K562 (cell line): Measurements from ENCODE around the gene DLX3. TPM values are rescaled to one million over a fixed set of nuclear protein-coding genes. Genes with fewer than 3 reads are reported as not detected.

Source experiments
- ATAC-seq: fragments of 200-7000 bp; cut with Tn5 transposase; 3 replicates; pipeline ENCODE4 v1.9.1; 2020; ENCODE audit warnings: moderate library complexity
- BruUV-seq: library from RNA; stranded (reverse); fragments of 400-500 nt; replicated peaks from 2 replicates; lab custom pipeline; 2021; lab: Mats Ljungman, UMichigan
- CTCF ChIA-PET: fragments of 300-600 bp; formaldehyde crosslinking; extraction: SDS; loops from one replicate; lab custom pipeline; 2021; ENCODE audit warnings: low intra/inter-chr PET ratio; lab: Yijun Ruan, JAX
- POLR2A ChIA-PET: fragments of 300-600, 350-650 bp; sonication (Branson Sonifier 250); formaldehyde crosslinking; extraction: SDS; loops from one replicate; lab custom pipeline; 2021; ENCODE audit warnings: antibody characterized with exemption, inconsistent platforms; lab: Yijun Ruan, JAX
- DNase-seq, 4 experiments: peaks; one replicate each; pipeline versions ENCODE4 v3.0.0 to v3.0.0-alpha.2; 2011 to 2018; ENCODE audit warnings: low spot score in 3 of 4, mixed read lengths in 3 of 4; ENCODE audit errors: extremely low read depth in 1 of 4
- FAIRE-seq: peaks from 2 replicates; lab custom pipeline; 2011; peaks lifted over from hg19 to GRCh38; lab: Jason Lieb, UNC
- H2AFZ ChIP-seq: 2 replicates; pipeline ENCODE4 v1.6.0; 2011; ENCODE audit warnings: low read depth, low read length, control low read depth, inconsistent platforms
- H3K27ac ChIP-seq: fragments of 200-600 bp; 3 replicates; pipeline ENCODE4 v1.8.0; 2011; ENCODE audit warnings: low read depth, mild to moderate bottlenecking, control low read depth, inconsistent platforms, low read length, moderate library complexity, mixed read lengths; ENCODE audit errors: extremely low read depth
- H3K27me3 ChIP-seq, 2 experiments: fragments of 300-600 bp in 1 of 2; 2 replicates in 1 of 2; 3 replicates in 1 of 2; pipeline versions ENCODE4 v1.6.0 to v1.8.0; 2011; ENCODE audit warnings: inconsistent platforms in 2 of 2, low read length in 2 of 2, mild to moderate bottlenecking in 1 of 2, mixed read lengths in 1 of 2, moderate library complexity in 1 of 2; ENCODE audit not compliant: control insufficient read depth in 2 of 2, insufficient read depth in 2 of 2
- H3K36me3 ChIP-seq: fragments of 300-600 bp; 3 replicates; pipeline ENCODE4 v1.8.0; 2011; ENCODE audit warnings: mild to moderate bottlenecking, low read length, inconsistent platforms; ENCODE audit not compliant: control insufficient read depth, insufficient read depth
- H3K4me1 ChIP-seq, 2 experiments: fragments of 200-600 bp in 1 of 2; replicated peaks in 1 of 2; 2 replicates in 1 of 2; 3 replicates in 1 of 2; pipeline versions ENCODE4 v1.5.1 to v1.8.0; 2011; ENCODE audit warnings: inconsistent platforms in 2 of 2, low read length in 2 of 2, mild to moderate bottlenecking in 1 of 2, mixed read lengths in 1 of 2, moderate library complexity in 1 of 2; ENCODE audit not compliant: control insufficient read depth in 2 of 2, insufficient read depth in 2 of 2
- H3K4me2 ChIP-seq: 2 replicates; pipeline ENCODE4 v1.6.1; 2011; ENCODE audit warnings: low read length, control low read depth, inconsistent platforms, mixed read lengths; ENCODE audit not compliant: insufficient read depth
- H3K4me3 ChIP-seq: fragments of 200-600 bp; sonication (generic), shearing (Covaris generic); 2 replicates; pipeline ENCODE4 v1.5.1; 2016; ENCODE audit warnings: control low read depth, inconsistent platforms
- H3K79me2 ChIP-seq: fragments of 200-600 bp; 3 replicates; pipeline ENCODE4 v1.8.0; 2011; ENCODE audit warnings: low read length, inconsistent platforms; ENCODE audit not compliant: control insufficient read depth, insufficient read depth
- H3K9ac ChIP-seq, 2 experiments: 2 replicates each; pipeline versions ENCODE4 v1.6.0 to v1.6.1; 2011; ENCODE audit warnings: low read depth in 2 of 2, low read length in 2 of 2, control low read depth in 1 of 2, inconsistent platforms in 1 of 2, mild to moderate bottlenecking in 1 of 2, mixed read lengths in 1 of 2; ENCODE audit not compliant: insufficient read depth in 1 of 2
- H3K9me1 ChIP-seq: one replicate; pipeline ENCODE4 v1.6.0; 2011; ENCODE audit warnings: inconsistent platforms, mild to moderate bottlenecking, low read length, moderate library complexity; ENCODE audit not compliant: control insufficient read depth, insufficient read depth
- H3K9me3 ChIP-seq: replicated peaks from 2 replicates; pipeline ENCODE4 v1.5.1; 2011; ENCODE audit warnings: low read depth, low read length, inconsistent platforms; ENCODE audit not compliant: control insufficient read depth, insufficient read depth
- H4K20me1 ChIP-seq: replicated peaks from 2 replicates; pipeline ENCODE4 v1.6.1; 2011; ENCODE audit warnings: low read length, inconsistent platforms, mixed read lengths; ENCODE audit not compliant: control insufficient read depth, insufficient read depth
- CBFA2T2 ChIP-seq: fragments of 450-650 bp; conservative IDR thresholded peaks from 2 replicates; pipeline ENCODE4 v1.6.1; 2017; ENCODE audit warnings: mild to moderate bottlenecking
- EGR1 ChIP-seq: fragments of 450-650 bp; conservative IDR thresholded peaks from 2 replicates; pipeline ENCODE4 v1.6.1; 2017; ENCODE audit warnings: mild to moderate bottlenecking
- GATAD2A ChIP-seq: fragments of 450-650 bp; IDR thresholded peaks from 2 replicates; pipeline ENCODE4 v1.6.1; 2017
- HNRNPUL1 ChIP-seq: fragments of 200-400 bp; formaldehyde crosslinking; IDR thresholded peaks from 2 replicates; pipeline ENCODE4 v1.6.1; 2017; ENCODE audit warnings: low read length
- IFI16 ChIP-seq: fragments of 250-450 bp; sonication (Bioruptor Pico); IDR thresholded peaks from 2 replicates; pipeline ENCODE4 v2.1.2; 2022; ENCODE audit warnings: mild to moderate bottlenecking, inconsistent platforms
- NEUROD1 ChIP-seq: fragments of 150-350 bp; IDR thresholded peaks from 2 replicates; pipeline ENCODE4 v1.6.1; 2014; ENCODE audit warnings: borderline replicate concordance, low read length, low read depth; ENCODE audit not compliant: partially characterized antibody
- NFIC ChIP-seq: fragments of 450-650 bp; IDR thresholded peaks from 2 replicates; pipeline ENCODE4 v1.6.1; 2017; ENCODE audit warnings: mild to moderate bottlenecking, inconsistent platforms
- POLR2A ChIP-seq: fragments of 450-650 bp; conservative IDR thresholded peaks from 2 replicates; pipeline ENCODE4 v1.6.1; 2016
- PRDM10 ChIP-seq: fragments of 450-650 bp; IDR thresholded peaks from 2 replicates; pipeline ENCODE4 v1.6.1; 2018; ENCODE audit not compliant: partially characterized antibody
- RB1 ChIP-seq: fragments of 450-650 bp; IDR thresholded peaks from 2 replicates; pipeline ENCODE4 v1.6.1; 2017; ENCODE audit warnings: low read depth, mild to moderate bottlenecking
- SRF ChIP-seq, 2 experiments: fragments of 250-450, 450-650 bp in 1 of 2; sonication (Bioruptor Pico) in 1 of 2; sonication (generic) in 1 of 2; formaldehyde crosslinking; IDR thresholded peaks; 2 replicates each; pipeline versions ENCODE4 v1.5.0 to v1.5.1; 2020 to 2022; ENCODE audit warnings: mild to moderate bottlenecking in 1 of 2, missing genetic modification reagents in 1 of 2
- TCF15 ChIP-seq: fragments of 250-450 bp; sonication (Bioruptor Pico); IDR thresholded peaks from 2 replicates; pipeline ENCODE4 v1.8.0; 2022; ENCODE audit warnings: moderate library complexity, mild to moderate bottlenecking, inconsistent platforms
- TEAD1 ChIP-seq, 2 experiments: fragments of 450-650 bp in 1 of 2; sonication (generic) in 1 of 2; formaldehyde crosslinking; IDR thresholded peaks; 2 replicates each; pipeline versions ENCODE4 v1.4.0 to v1.8.0; 2020 to 2022; ENCODE audit warnings: mild to moderate bottlenecking in 2 of 2, missing genetic modification reagents in 1 of 2
- ZBTB49 ChIP-seq: sonication (generic); formaldehyde crosslinking; IDR thresholded peaks from 2 replicates; pipeline ENCODE4 v1.8.0; 2022; ENCODE audit warnings: missing genetic modification reagents, mild to moderate bottlenecking, borderline replicate concordance
- ZNF140 ChIP-seq: fragments of 250-450 bp; sonication (Bioruptor Pico); IDR thresholded peaks from 2 replicates; pipeline ENCODE4 v1.8.0; 2021; ENCODE audit warnings: moderate library complexity, mild to moderate bottlenecking, inconsistent platforms
- ZNF263 ChIP-seq: sonication (generic); formaldehyde crosslinking; IDR thresholded peaks from 2 replicates; pipeline ENCODE4 v1.8.0; 2022; ENCODE audit warnings: mild to moderate bottlenecking, missing genetic modification reagents, borderline replicate concordance
- WGBS: fragments of 100-300 bp; shearing (Covaris generic); methylation state at CpG from one replicate; pipeline ENCODE4 v1.1.6; 2016; ENCODE audit warnings: low coverage, mixed read lengths; ENCODE audit not compliant: insufficient coverage; ENCODE audit errors: missing lambda C conversion rate; 5-methylcytosine and 5-hydroxymethylcytosine counted together
- in situ Hi-C: fragments of 300-500 bp; cut with MboI; formaldehyde crosslinking; loops from 4 replicates; pipeline ENCODE4 v1.15.0; 2018; ENCODE audit warnings: inconsistent platforms, mixed read lengths
- intact Hi-C: fragments of 100-400 bp; cut with micrococcal nuclease; formaldehyde crosslinking; loops from 2 replicates; pipeline ENCODE4 v1.14.2; 2022
- polyA plus RNA-seq, 8 experiments: library from polyadenylated mRNA; depleted of rRNA in 4 of 8; stranded (reverse) in 5 of 8; unstranded in 3 of 8; fragments of >200 nt; fragmentation: Nextera tagmentation in 2 of 8; fragmentation: Illumina TruSeq in 1 of 8; extraction: Ambion mirVana in 2 of 8; extraction: Trizol in 1 of 8; gene quantifications; 2 replicates each; pipeline versions ENCODE4 v1.2.1 to v1.2.3, GENCODE V29; 2011 to 2014; ENCODE audit warnings: inconsistent platforms in 1 of 8, missing spikeins in 1 of 8
- total RNA-seq, 7 experiments: library from RNA; depleted of rRNA in 6 of 7; stranded (reverse); fragments of >200 nt in 6 of 7; fragmentation: Illumina TruSeq in 2 of 7; extraction: Trizol in 2 of 7; gene quantifications; 2 replicates each; pipeline versions ENCODE4 v1.2.1 to v1.2.3, GENCODE V29; 2011 to 2021; ENCODE audit warnings: low replicate concordance in 1 of 7

Gene DLX3
- total and polyA plus RNA-seq, 9 of the 15 experiments (the other 6 are each of a cell fraction or from before 2014, with no cell fraction given) = not detected

- intact Hi-C loops (no loop called here), in situ Hi-C loops (no loop called here)
- no peaks in the 10 kb centered on the region for H3K9me3 ChIP-seq
- no peak overlapping the region for H3K4me2 ChIP-seq
- BruUV-seq = no TSS peak
- ChIA-PET POLR2A (interaction anchor here (0.5 to 0.8 kb wide), 3 partner anchors 8 to 28 kb away, joined by 3 read pairs; no protein-coding TSS in a partner anchor), CTCF (no interaction called here)
- H4K20me1 ChIP-seq = no peaks in the 10 kb centered on the region
- H3K4me1 ChIP-seq = peaks cover 0 to 4% of the 10 kb centered on the region in 2 experiments; a peak in 2 of 5 replicates
- peak; percentile 42 for FAIRE-seq
- no peak overlapping the region for H3K9ac ChIP-seq
- DNase-seq = peak in 3 of 4 experiments; percentile 30 to 49 (median 44)
- no peaks in the 10 kb centered on the region for H3K79me2 ChIP-seq
- peaks cover 19 to 45% of the 10 kb centered on the region in 2 experiments for H3K27me3 ChIP-seq
- WGBS = 5% methylated on average over 8 of the region's 8 CpGs
- no peaks in the 10 kb centered on the region for H3K36me3 ChIP-seq
- no peaks in the 10 kb centered on the region for H3K9me1 ChIP-seq
- no peak overlapping the region for H2AFZ ChIP-seq
- no peak overlapping the region for H3K4me3 ChIP-seq
- ATAC-seq = peak; percentile 85
- H3K27ac ChIP-seq = no peak overlapping the region
- TF ChIP-seq NEUROD1 = no peak
- no peak for TF ChIP-seq IFI16 (CRISPR knock-in tag)
- TF ChIP-seq POLR2A = no peak
- TF ChIP-seq SRF (CRISPR knock-in tag; IDR thresholded peaks at IDR 0.05) = no peak
- no peak for TF ChIP-seq TEAD1 (CRISPR knock-in tag; IDR thresholded peaks at IDR 0.05)
- peak; percentile 66 for TF ChIP-seq NFIC
- no peak for TF ChIP-seq RB1
- peak; percentile 46; the same call in 1 of the 2 replicates for TF ChIP-seq EGR1
- 0 out of 2 replicates have a peak, but pooled peaks have one; percentile 28 for TF ChIP-seq ZNF263 (CRISPR knock-in tag)
- TF ChIP-seq HNRNPUL1 = no peak
- no peak for TF ChIP-seq GATAD2A
- no peak for TF ChIP-seq ZNF140 (CRISPR knock-in tag)
- TF ChIP-seq ZBTB49 (CRISPR knock-in tag) = no peak
- TF ChIP-seq TCF15 (CRISPR knock-in tag) = no peak
- no peak for TF ChIP-seq CBFA2T2
- no peak for TF ChIP-seq PRDM10
These were observed 35.7 kb downstream of the DLX3 start for GRCh38 chr17:49959183-49959935.
